Measurements from ENCODE around the gene S100PBP. TPM values are rescaled to one million over a fixed set of nuclear protein-coding genes. Genes with fewer than 3 reads are reported as not detected.

Gene S100PBP
- total and polyA plus RNA-seq, 9 of the 15 experiments (the other 6 are each of a cell fraction or from before 2014, with no cell fraction given) = 22.9 to 60.2 (median 32.9) TPM

DNA sequence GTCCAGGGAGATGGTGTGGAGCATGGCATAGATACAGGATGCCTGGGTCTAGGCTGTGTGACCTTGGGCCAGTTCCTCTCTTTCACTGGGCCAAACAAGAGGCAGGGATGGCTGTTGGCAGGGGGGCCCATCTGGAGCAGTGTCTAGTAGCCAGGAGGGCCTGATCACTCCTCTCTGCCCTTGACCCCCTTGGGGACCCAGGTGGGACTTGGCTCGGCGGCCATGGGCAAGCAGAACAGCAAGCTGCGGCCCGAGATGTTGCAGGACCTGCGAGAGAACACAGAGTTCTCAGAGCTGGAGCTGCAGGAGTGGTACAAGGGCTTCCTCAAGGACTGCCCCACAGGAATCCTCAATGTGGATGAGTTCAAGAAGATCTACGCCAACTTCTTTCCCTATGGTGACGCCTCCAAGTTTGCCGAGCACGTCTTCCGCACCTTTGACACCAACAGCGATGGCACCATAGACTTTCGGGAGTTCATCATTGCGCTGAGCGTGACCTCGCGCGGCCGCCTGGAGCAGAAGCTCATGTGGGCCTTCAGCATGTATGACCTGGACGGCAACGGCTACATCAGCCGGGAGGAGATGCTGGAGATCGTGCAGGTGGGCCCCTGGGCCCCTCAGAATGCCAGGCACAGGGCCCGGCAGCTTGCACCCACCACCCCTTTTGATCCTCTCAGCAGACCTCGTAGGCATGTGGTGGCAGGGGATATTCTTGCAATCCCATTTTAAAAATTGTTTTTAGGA, 71.4 kb downstream of the S100PBP start (continued):
- TF ChIP-seq, protein P1, sequence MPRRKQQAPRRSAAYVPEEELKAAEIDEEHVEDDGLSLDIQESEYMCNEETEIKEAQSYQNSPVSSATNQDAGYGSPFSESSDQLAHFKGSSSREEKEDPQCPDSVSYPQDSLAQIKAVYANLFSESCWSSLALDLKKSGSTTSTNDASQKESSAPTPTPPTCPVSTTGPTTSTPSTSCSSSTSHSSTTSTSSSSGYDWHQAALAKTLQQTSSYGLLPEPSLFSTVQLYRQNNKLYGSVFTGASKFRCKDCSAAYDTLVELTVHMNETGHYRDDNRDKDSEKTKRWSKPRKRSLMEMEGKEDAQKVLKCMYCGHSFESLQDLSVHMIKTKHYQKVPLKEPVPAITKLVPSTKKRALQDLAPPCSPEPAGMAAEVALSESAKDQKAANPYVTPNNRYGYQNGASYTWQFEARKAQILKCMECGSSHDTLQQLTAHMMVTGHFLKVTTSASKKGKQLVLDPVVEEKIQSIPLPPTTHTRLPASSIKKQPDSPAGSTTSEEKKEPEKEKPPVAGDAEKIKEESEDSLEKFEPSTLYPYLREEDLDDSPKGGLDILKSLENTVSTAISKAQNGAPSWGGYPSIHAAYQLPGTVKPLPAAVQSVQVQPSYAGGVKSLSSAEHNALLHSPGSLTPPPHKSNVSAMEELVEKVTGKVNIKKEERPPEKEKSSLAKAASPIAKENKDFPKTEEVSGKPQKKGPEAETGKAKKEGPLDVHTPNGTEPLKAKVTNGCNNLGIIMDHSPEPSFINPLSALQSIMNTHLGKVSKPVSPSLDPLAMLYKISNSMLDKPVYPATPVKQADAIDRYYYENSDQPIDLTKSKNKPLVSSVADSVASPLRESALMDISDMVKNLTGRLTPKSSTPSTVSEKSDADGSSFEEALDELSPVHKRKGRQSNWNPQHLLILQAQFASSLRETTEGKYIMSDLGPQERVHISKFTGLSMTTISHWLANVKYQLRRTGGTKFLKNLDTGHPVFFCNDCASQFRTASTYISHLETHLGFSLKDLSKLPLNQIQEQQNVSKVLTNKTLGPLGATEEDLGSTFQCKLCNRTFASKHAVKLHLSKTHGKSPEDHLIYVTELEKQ (CRISPR knock-in tag; IDR thresholded peaks at IDR 0.05) = no peak
- TF ChIP-seq RFX1 (IDR thresholded peaks at IDR 0.05) (no peak), RBM22 (IDR thresholded peaks at IDR 0.05; ENCODE audit: low read depth, low read length, poor library complexity, severe bottlenecking) (no peak), THRAP3 (IDR thresholded peaks at IDR 0.05; ENCODE audit: borderline replicate concordance) (no peak)
- TF ChIP-seq, protein P2, sequence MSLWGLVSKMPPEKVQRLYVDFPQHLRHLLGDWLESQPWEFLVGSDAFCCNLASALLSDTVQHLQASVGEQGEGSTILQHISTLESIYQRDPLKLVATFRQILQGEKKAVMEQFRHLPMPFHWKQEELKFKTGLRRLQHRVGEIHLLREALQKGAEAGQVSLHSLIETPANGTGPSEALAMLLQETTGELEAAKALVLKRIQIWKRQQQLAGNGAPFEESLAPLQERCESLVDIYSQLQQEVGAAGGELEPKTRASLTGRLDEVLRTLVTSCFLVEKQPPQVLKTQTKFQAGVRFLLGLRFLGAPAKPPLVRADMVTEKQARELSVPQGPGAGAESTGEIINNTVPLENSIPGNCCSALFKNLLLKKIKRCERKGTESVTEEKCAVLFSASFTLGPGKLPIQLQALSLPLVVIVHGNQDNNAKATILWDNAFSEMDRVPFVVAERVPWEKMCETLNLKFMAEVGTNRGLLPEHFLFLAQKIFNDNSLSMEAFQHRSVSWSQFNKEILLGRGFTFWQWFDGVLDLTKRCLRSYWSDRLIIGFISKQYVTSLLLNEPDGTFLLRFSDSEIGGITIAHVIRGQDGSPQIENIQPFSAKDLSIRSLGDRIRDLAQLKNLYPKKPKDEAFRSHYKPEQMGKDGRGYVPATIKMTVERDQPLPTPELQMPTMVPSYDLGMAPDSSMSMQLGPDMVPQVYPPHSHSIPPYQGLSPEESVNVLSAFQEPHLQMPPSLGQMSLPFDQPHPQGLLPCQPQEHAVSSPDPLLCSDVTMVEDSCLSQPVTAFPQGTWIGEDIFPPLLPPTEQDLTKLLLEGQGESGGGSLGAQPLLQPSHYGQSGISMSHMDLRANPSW (CRISPR knock-in tag; IDR thresholded peaks at IDR 0.05) = no peak

Measured in K562 (cell line).